H9 (cell line): Measurements from ENCODE around the gene COMMD9. TPM values are rescaled to one million over a fixed set of nuclear protein-coding genes. Genes with fewer than 3 reads are reported as not detected.

Experiments
- DNase-seq: peaks from one replicate; pipeline ENCODE4 v3.0.0-alpha.2; 2017
- H2AFZ ChIP-seq: one replicate; pipeline ENCODE4 v1.6.1; 2013; ENCODE audit warnings: mild to moderate bottlenecking, low read length, control low read depth, moderate library complexity
- H2AK5ac ChIP-seq: 2 replicates; pipeline ENCODE4 v1.6.1; 2013; ENCODE audit warnings: low read length, control low read depth, mixed read lengths; ENCODE audit not compliant: insufficient read length
- H2BK120ac ChIP-seq: one replicate; pipeline ENCODE4 v1.6.1; 2013; ENCODE audit warnings: low read depth, mild to moderate bottlenecking, low read length, control low read depth, inconsistent platforms; ENCODE audit not compliant: poor library complexity, severe bottlenecking
- H2BK12ac ChIP-seq: 2 replicates; pipeline ENCODE4 v1.6.1; 2013; ENCODE audit warnings: low read length, control low read depth, mixed read lengths, low read depth; ENCODE audit not compliant: insufficient read length
- H2BK15ac ChIP-seq: 2 replicates; pipeline ENCODE4 v1.6.1; 2013; ENCODE audit warnings: low read depth, low read length, control low read depth
- H2BK20ac ChIP-seq: one replicate; pipeline ENCODE4 v1.6.1; 2013; ENCODE audit warnings: low read depth, mild to moderate bottlenecking, low read length, control low read depth, inconsistent platforms; ENCODE audit not compliant: poor library complexity, severe bottlenecking
- H2BK5ac ChIP-seq: 2 replicates; pipeline ENCODE4 v1.6.1; 2013; ENCODE audit warnings: low read length, control low read depth, mixed read lengths; ENCODE audit not compliant: insufficient read length
- H3K14ac ChIP-seq: 2 replicates; pipeline ENCODE4 v1.6.1; 2013; ENCODE audit warnings: low read length, control low read depth; ENCODE audit not compliant: insufficient read depth
- H3K18ac ChIP-seq: 2 replicates; pipeline ENCODE4 v1.6.1; 2013; ENCODE audit warnings: low read depth, mild to moderate bottlenecking, mixed read lengths, low read length, control low read depth; ENCODE audit not compliant: insufficient read length
- H3K23ac ChIP-seq: 2 replicates; pipeline ENCODE4 v1.6.1; 2013; ENCODE audit warnings: low read length, control low read depth, mixed read lengths, low read depth; ENCODE audit not compliant: insufficient read length
- H3K23me2 ChIP-seq: 2 replicates; pipeline ENCODE4 v1.6.1; 2013; ENCODE audit warnings: low read depth, mild to moderate bottlenecking, mixed read lengths, low read length, control low read depth; ENCODE audit not compliant: insufficient read length, poor library complexity, severe bottlenecking
- H3K27ac ChIP-seq: 2 replicates; pipeline ENCODE4 v1.5.1; 2013; ENCODE audit warnings: low read length, control low read depth, mixed read lengths, low read depth; ENCODE audit not compliant: insufficient read length
- H3K27me3 ChIP-seq: 2 replicates; pipeline ENCODE4 v1.6.1; 2013; ENCODE audit warnings: low read length, control low read depth, inconsistent platforms; ENCODE audit not compliant: insufficient read depth
- H3K4ac ChIP-seq: 2 replicates; pipeline ENCODE4 v1.6.1; 2013; ENCODE audit warnings: low read depth, mild to moderate bottlenecking, control low read depth, inconsistent platforms, low read length, moderate library complexity
- H3K4me1 ChIP-seq: 2 replicates; pipeline ENCODE4 v1.6.1; 2013; ENCODE audit warnings: low read length, control low read depth, inconsistent platforms; ENCODE audit not compliant: insufficient read depth
- H3K4me2 ChIP-seq: 2 replicates; pipeline ENCODE4 v1.6.1; 2013; ENCODE audit warnings: low read length, control low read depth, mixed read lengths; ENCODE audit not compliant: insufficient read length, insufficient read depth
- H3K56ac ChIP-seq: 2 replicates; pipeline ENCODE4 v1.6.1; 2013; ENCODE audit warnings: low read depth, mild to moderate bottlenecking, mixed read lengths, low read length, control low read depth; ENCODE audit not compliant: insufficient read length
- H3K79me1 ChIP-seq: 2 replicates; pipeline ENCODE4 v1.6.1; 2013; ENCODE audit warnings: low read depth, mild to moderate bottlenecking, moderate library complexity, low read length, control low read depth, inconsistent platforms; ENCODE audit not compliant: insufficient read depth, poor library complexity, severe bottlenecking
- H3K79me2 ChIP-seq: 2 replicates; pipeline ENCODE4 v1.6.1; 2013; ENCODE audit warnings: low read length, control low read depth, inconsistent platforms; ENCODE audit not compliant: insufficient read depth
- H3K9ac ChIP-seq: 2 replicates; pipeline ENCODE4 v1.6.1; 2013; ENCODE audit warnings: low read length, control low read depth, mixed read lengths; ENCODE audit not compliant: insufficient read length; ENCODE audit errors: extremely low read depth
- H3K9me3 ChIP-seq: one replicate; pipeline ENCODE4 v1.6.1; 2013; ENCODE audit warnings: low read depth, low read length, inconsistent platforms; ENCODE audit not compliant: control insufficient read depth
- H3T11ph ChIP-seq: one replicate; pipeline ENCODE4 v1.6.1; 2013; ENCODE audit warnings: mild to moderate bottlenecking, low read length, control low read depth, inconsistent platforms
- H4K20me1 ChIP-seq: one replicate; pipeline ENCODE4 v1.6.1; 2013; ENCODE audit not compliant: control insufficient read depth, insufficient read length, insufficient read depth
- H4K5ac ChIP-seq: 2 replicates; pipeline ENCODE4 v1.6.1; 2013; ENCODE audit warnings: low read depth, mild to moderate bottlenecking, mixed read lengths, low read length, control low read depth; ENCODE audit not compliant: insufficient read length
- H4K8ac ChIP-seq: replicated peaks from 2 replicates; pipeline ENCODE4 v1.6.1; 2013; ENCODE audit warnings: low read length, control low read depth, mixed read lengths, low read depth; ENCODE audit not compliant: insufficient read length
- H4K91ac ChIP-seq: 2 replicates; pipeline ENCODE4 v1.6.1; 2013; ENCODE audit warnings: low read depth, mild to moderate bottlenecking, moderate library complexity, mixed read lengths, low read length, control low read depth; ENCODE audit not compliant: insufficient read length
- H3K27ac Mint-ChIP-seq, 3 experiments: 2 replicates in 2 of 3; 3 replicates in 1 of 3; pipeline ENCODE4 v1.8.0; 2020 to 2021; ENCODE audit warnings: mixed read lengths in 3 of 3, mild to moderate bottlenecking in 1 of 3, moderate library complexity in 1 of 3
- H3K27me3 Mint-ChIP-seq: 2 replicates; pipeline ENCODE4 v1.8.0; 2021; ENCODE audit warnings: low read depth, mild to moderate bottlenecking, moderate library complexity, mixed read lengths
- H3K36me3 Mint-ChIP-seq, 3 experiments: 2 replicates in 2 of 3; 3 replicates in 1 of 3; pipeline ENCODE4 v1.8.0; 2020 to 2021; ENCODE audit warnings: low read depth in 3 of 3, mixed read lengths in 3 of 3; ENCODE audit not compliant: insufficient read depth in 1 of 3
- H3K4me1 Mint-ChIP-seq, 2 experiments: 2 replicates each; pipeline ENCODE4 v1.8.0; 2020; ENCODE audit warnings: mixed read lengths in 2 of 2
- H3K4me3 Mint-ChIP-seq, 2 experiments: 2 replicates in 1 of 2; 3 replicates in 1 of 2; pipeline ENCODE4 v1.8.0; 2020 to 2021; ENCODE audit warnings: mild to moderate bottlenecking in 2 of 2, mixed read lengths in 2 of 2, moderate library complexity in 1 of 2
- H3K9me3 Mint-ChIP-seq, 2 experiments: 2 replicates in 1 of 2; 3 replicates in 1 of 2; pipeline ENCODE4 v1.8.0; 2020; ENCODE audit warnings: mild to moderate bottlenecking in 2 of 2, mixed read lengths in 2 of 2, moderate library complexity in 1 of 2
- WGBS: extraction: QIAGEN DNeasy Blood & Tissue Kit; methylation state at CpG from one replicate; pipeline ENCODE4 v1.1.7; 2013; ENCODE audit warnings: missing lambda C conversion rate, low lambda C conversion rate, mixed read lengths; ENCODE audit not compliant: insufficient read length; ENCODE audit errors: extremely low coverage; 5-methylcytosine and 5-hydroxymethylcytosine counted together
- total RNA-seq: library from RNA; stranded (reverse); gene quantifications from 2 replicates; pipeline ENCODE4 v1.2.1, GENCODE V29; 2021
- TF ChIP-seq, protein P1 (sequence below): fragments of 200-600 bp; sonication (generic); conservative IDR thresholded peaks from 3 replicates; pipeline ENCODE4 v1.8.0; 2021; ENCODE audit warnings: antibody characterized with exemption, mild to moderate bottlenecking

Gene COMMD9
- total RNA-seq, 1 experiment from 2014 or later, result 47.0 TPM

DNA sequence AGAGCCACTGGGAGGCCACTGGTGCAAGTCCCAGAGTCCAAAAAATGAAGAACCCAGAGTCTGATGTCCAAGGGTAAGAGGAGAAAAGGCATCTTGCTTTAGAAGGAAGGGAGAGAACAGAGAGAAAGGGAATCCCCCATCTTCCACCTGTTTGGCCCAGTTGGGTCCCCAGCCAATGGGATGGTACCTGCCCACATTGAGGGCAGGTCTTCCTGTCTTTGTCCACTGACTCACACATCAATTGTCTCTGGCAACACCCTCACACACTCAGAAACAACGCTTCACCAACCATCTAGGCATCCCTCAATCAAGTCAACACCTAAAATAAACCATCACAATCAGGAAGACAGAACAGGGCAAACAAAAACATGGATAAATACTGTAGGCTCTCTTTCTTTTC is 6.3 kb downstream of the COMMD9 start:
- H3K14ac ChIP-seq, result no peak overlapping the region
- H3K4me3 Mint-ChIP-seq, result no peak overlapping the region
- no peak overlapping the region for H2AK5ac ChIP-seq
- no peak overlapping the region for H4K5ac ChIP-seq
- H4K8ac ChIP-seq, result no peak overlapping the region
- H2BK15ac ChIP-seq, result no peak overlapping the region
- TF ChIP-seq, protein P1, sequence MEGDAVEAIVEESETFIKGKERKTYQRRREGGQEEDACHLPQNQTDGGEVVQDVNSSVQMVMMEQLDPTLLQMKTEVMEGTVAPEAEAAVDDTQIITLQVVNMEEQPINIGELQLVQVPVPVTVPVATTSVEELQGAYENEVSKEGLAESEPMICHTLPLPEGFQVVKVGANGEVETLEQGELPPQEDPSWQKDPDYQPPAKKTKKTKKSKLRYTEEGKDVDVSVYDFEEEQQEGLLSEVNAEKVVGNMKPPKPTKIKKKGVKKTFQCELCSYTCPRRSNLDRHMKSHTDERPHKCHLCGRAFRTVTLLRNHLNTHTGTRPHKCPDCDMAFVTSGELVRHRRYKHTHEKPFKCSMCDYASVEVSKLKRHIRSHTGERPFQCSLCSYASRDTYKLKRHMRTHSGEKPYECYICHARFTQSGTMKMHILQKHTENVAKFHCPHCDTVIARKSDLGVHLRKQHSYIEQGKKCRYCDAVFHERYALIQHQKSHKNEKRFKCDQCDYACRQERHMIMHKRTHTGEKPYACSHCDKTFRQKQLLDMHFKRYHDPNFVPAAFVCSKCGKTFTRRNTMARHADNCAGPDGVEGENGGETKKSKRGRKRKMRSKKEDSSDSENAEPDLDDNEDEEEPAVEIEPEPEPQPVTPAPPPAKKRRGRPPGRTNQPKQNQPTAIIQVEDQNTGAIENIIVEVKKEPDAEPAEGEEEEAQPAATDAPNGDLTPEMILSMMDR, result no peak
- H3K9me3 ChIP-seq, result no peaks in the 10 kb centered on the region
- H3K9ac ChIP-seq, result no peak overlapping the region
- H3K36me3 Mint-ChIP-seq, result no peaks in the 10 kb centered on the region
- no peaks in the 10 kb centered on the region for H3K4me1 ChIP-seq
- no peaks in the 10 kb centered on the region for H3K27me3 Mint-ChIP-seq
- H3K56ac ChIP-seq, result no peak overlapping the region
- no peaks in the 10 kb centered on the region; a peak in 2 of 5 replicates for H3K9me3 Mint-ChIP-seq
- H2BK5ac ChIP-seq, result no peak overlapping the region
- no peak overlapping the region for H3K4ac ChIP-seq
- no peak overlapping the region for H3K4me2 ChIP-seq
- no peak overlapping the region for H3K27ac ChIP-seq
- no peak overlapping the region for H3K23ac ChIP-seq
- no peak overlapping the region for H2AFZ ChIP-seq
- H4K20me1 ChIP-seq, result no peaks in the 10 kb centered on the region
- no peak overlapping the region for H3T11ph ChIP-seq
- H2BK12ac ChIP-seq, result no peak overlapping the region
- H3K18ac ChIP-seq, result no peak overlapping the region
- no peaks in the 10 kb centered on the region for H3K79me1 ChIP-seq
- H3K79me2 ChIP-seq, result no peaks in the 10 kb centered on the region
- H3K27ac Mint-ChIP-seq, result no peak overlapping the region
- no CpG with 5 or more reads among the region's 1 CpG for whole genome bisulfite sequencing
- H2BK20ac ChIP-seq, result no peak overlapping the region
- DNase-seq, result no peak
- H2BK120ac ChIP-seq, result no peak overlapping the region
- no peaks in the 10 kb centered on the region for H3K23me2 ChIP-seq
- H4K91ac ChIP-seq, result no peak overlapping the region
- H3K27me3 ChIP-seq, result no peaks in the 10 kb centered on the region
- peaks cover 0 to under 1% of the 10 kb centered on the region in 2 experiments; a peak in 1 of 4 replicates for H3K4me1 Mint-ChIP-seq
